Measurements from ENCODE around the gene SH3BGRL. TPM values are rescaled to one million over a fixed set of nuclear protein-coding genes. Genes with fewer than 3 reads are reported as not detected.

Gene SH3BGRL
- total RNA-seq, 2 experiments from 2014 or later: 56.2 to 68.2 TPM

DNA sequence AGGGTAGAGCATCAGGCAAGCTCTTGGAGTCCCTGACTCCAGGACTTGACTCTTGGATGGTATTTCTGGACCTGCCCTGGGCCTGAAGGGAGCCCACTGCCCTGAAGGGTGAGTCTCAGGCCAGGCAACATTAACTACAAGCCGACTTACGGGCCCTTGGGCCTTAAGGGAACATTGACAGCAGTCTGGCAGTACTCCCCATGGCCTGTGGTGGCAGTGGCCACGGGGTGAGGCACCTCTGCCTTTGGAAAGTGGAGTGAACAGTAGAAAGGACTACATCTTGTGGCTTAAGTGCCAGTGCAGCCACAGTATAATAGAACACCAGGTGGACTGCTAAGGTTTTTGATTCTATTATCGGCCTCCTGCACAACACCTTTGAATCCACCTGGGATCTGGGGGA, 36.3 kb downstream of the SH3BGRL start:
- TF ChIP-seq EZH2phosphoT487 (IDR thresholded peaks at IDR 0.05; ENCODE audit: borderline replicate concordance, low read depth, low read length): no peak
- TF ChIP-seq, protein P1, sequence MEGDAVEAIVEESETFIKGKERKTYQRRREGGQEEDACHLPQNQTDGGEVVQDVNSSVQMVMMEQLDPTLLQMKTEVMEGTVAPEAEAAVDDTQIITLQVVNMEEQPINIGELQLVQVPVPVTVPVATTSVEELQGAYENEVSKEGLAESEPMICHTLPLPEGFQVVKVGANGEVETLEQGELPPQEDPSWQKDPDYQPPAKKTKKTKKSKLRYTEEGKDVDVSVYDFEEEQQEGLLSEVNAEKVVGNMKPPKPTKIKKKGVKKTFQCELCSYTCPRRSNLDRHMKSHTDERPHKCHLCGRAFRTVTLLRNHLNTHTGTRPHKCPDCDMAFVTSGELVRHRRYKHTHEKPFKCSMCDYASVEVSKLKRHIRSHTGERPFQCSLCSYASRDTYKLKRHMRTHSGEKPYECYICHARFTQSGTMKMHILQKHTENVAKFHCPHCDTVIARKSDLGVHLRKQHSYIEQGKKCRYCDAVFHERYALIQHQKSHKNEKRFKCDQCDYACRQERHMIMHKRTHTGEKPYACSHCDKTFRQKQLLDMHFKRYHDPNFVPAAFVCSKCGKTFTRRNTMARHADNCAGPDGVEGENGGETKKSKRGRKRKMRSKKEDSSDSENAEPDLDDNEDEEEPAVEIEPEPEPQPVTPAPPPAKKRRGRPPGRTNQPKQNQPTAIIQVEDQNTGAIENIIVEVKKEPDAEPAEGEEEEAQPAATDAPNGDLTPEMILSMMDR (conservative IDR thresholded peaks at IDR 0.05; ENCODE audit: low read length): no peak
- BruUV-seq (replicated peaks): no TSS peak
- no peaks in the 10 kb centered on the region for H3K9me2 ChIP-seq (ENCODE audit: insufficient read depth, low read length)
- no peaks in the 10 kb centered on the region for H3K4me1 ChIP-seq (ENCODE audit: insufficient read depth, low read length, poor library complexity, severe bottlenecking)
- H3K36me3 ChIP-seq (ENCODE audit: insufficient read depth, low read length): peaks cover 63% of the 10 kb centered on the region
- intact Hi-C loops (cut with micrococcal nuclease; ENCODE audit: unreplicated experiment): no loop called here
- no peak for DNase-seq (ENCODE audit: low spot score)
- ChIA-PET CTCF (ENCODE audit: unreplicated experiment) (no interaction called here), POLR2A (no interaction called here)
- H4K20me1 ChIP-seq (ENCODE audit: insufficient read depth, low read length): no peaks in the 10 kb centered on the region
- H3K79me2 ChIP-seq (ENCODE audit: insufficient read depth, low read depth, low read length): no peaks in the 10 kb centered on the region
- H3K4me2 ChIP-seq (ENCODE audit: low read length): no peak overlapping the region
- H3K4me3 ChIP-seq (ENCODE audit: low read depth, low read length, poor library complexity, severe bottlenecking): no peak overlapping the region
- H3K9me3 ChIP-seq (ENCODE audit: low read length): no peaks in the 10 kb centered on the region
- no peak overlapping the region for H2AFZ ChIP-seq (ENCODE audit: low read length)
- H3K27ac ChIP-seq (ENCODE audit: low read depth, low read length, poor library complexity, severe bottlenecking): no peak overlapping the region

GRCh38 chrX:81240701-81241331, 38.9 kb downstream of the SH3BGRL start:
- POLR2A ChIA-PET: no interaction called here
- TF ChIP-seq, protein P1 (conservative IDR thresholded peaks at IDR 0.05; ENCODE audit: low read length): no peak
- no peak for TF ChIP-seq EZH2phosphoT487 (IDR thresholded peaks at IDR 0.05; ENCODE audit: borderline replicate concordance, low read depth, low read length)
- H3K4me3 ChIP-seq (ENCODE audit: low read depth, low read length, poor library complexity, severe bottlenecking): no peak overlapping the region
- H3K9me2 ChIP-seq (ENCODE audit: insufficient read depth, low read length): no peaks in the 10 kb centered on the region
- H3K27ac ChIP-seq (ENCODE audit: low read depth, low read length, poor library complexity, severe bottlenecking): no peak overlapping the region
- H3K4me1 ChIP-seq (ENCODE audit: insufficient read depth, low read length, poor library complexity, severe bottlenecking): no peaks in the 10 kb centered on the region
- no peaks in the 10 kb centered on the region for H4K20me1 ChIP-seq (ENCODE audit: insufficient read depth, low read length)
- intact Hi-C loops (cut with micrococcal nuclease; ENCODE audit: unreplicated experiment): no loop called here
- no peaks in the 10 kb centered on the region for H3K9me3 ChIP-seq (ENCODE audit: low read length)
- H3K79me2 ChIP-seq (ENCODE audit: insufficient read depth, low read depth, low read length): no peaks in the 10 kb centered on the region
- no TSS peak for BruUV-seq (replicated peaks)
- no peak for DNase-seq (ENCODE audit: low spot score)
- H3K4me2 ChIP-seq (ENCODE audit: low read length): no peak overlapping the region
- no peak overlapping the region for H2AFZ ChIP-seq (ENCODE audit: low read length)
- peaks cover 58% of the 10 kb centered on the region for H3K36me3 ChIP-seq (ENCODE audit: insufficient read depth, low read length)
- CTCF ChIA-PET (ENCODE audit: unreplicated experiment): no interaction called here

DNA sequence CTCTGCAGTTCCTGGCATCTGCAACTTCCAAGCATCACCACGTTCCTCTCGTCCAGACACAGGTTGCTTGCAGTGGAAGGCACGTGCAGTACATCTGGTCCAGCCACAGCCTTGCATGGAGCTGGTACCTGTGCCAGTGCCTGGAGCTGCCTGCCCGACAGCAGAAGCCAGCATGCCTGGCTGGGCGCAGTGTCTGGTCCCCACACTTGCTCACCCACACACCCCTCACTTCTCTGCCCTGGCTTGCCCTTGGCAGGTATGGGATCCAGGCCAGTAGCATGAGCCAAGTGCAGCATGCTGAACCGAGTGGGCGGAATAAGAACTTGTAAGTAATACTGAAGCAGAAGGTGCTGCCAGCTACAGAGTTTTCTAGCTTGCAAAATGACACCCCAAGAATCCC, 39.9 kb downstream of the SH3BGRL start:
- Histone ChIP-seq H3K4me1 (ENCODE audit: insufficient read depth, low read length, poor library complexity, severe bottlenecking) (no peaks in the 10 kb centered on the region), H4K20me1 (ENCODE audit: insufficient read depth, low read length) (no peaks in the 10 kb centered on the region), H3K79me2 (ENCODE audit: insufficient read depth, low read depth, low read length) (no peaks in the 10 kb centered on the region), H3K27ac (ENCODE audit: low read depth, low read length, poor library complexity, severe bottlenecking) (no peak overlapping the region), H2AFZ (ENCODE audit: low read length) (no peak overlapping the region), H3K4me3 (ENCODE audit: low read depth, low read length, poor library complexity, severe bottlenecking) (no peak overlapping the region), H3K9me2 (ENCODE audit: insufficient read depth, low read length) (no peaks in the 10 kb centered on the region), H3K4me2 (ENCODE audit: low read length) (no peak overlapping the region), H3K9me3 (ENCODE audit: low read length) (no peaks in the 10 kb centered on the region), H3K36me3 (ENCODE audit: insufficient read depth, low read length) (peaks cover 50% of the 10 kb centered on the region)
- TF ChIP-seq, protein P1 (conservative IDR thresholded peaks at IDR 0.05; ENCODE audit: low read length): no peak
- TF ChIP-seq EZH2phosphoT487 (IDR thresholded peaks at IDR 0.05; ENCODE audit: borderline replicate concordance, low read depth, low read length): no peak
- CTCF ChIA-PET (ENCODE audit: unreplicated experiment): no interaction called here
- DNase-seq (ENCODE audit: low spot score): no peak
- intact Hi-C loops (cut with micrococcal nuclease; ENCODE audit: unreplicated experiment): no loop called here
- BruUV-seq (replicated peaks): no TSS peak
- POLR2A ChIA-PET: no interaction called here

Data from OCI-LY7 (cell line).